ENCODE results near the gene ZNF19. TPM values are rescaled to one million over a fixed set of nuclear protein-coding genes. Genes with fewer than 3 reads are reported as not detected.

The ZNF19 gene
- total RNA-seq, 2 donors from 2014 or later: 3.5 to 3.7 TPM

DNA sequence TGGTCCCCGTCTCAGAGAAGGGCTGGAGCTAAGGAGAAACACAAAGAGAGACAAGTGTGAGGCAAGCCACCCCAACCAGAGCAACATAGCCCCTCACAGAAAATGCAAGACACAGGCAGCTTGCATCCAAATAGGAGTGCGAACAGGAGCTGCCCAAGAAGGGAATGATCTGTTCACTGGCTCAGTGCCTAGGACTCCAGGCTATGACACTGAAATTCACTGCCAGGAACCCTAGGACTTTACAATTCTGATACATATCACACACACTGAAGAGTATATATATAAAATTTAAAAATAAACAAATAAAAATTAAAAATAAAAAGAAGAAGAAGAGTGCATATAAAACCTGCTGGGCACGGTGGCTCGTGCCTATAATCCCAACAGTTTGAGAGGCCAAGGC, 32.3 kb downstream of the ZNF19 start:
- DNase-seq (no peak), ATAC-seq (no peak)
- intact Hi-C loops (cut with DNase I): no loop called here

DNA sequence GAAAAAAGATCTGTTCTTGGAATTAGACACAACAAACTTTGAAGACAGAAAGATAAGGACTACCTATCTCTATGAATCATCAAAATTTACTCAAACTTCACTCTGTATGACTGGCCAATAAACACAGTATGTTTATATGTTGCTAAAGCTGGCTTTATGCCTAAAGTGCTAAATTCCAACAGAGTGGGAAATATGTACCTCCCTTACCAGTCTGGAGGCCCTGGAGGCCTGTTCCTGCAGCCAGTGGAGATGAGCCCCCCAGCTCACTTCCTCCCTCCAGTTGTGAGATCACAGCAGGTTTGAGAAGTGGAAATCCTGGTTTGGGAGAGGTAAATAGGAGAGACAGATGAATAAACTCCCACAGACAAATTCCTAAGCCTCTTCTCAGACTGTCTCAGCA, 36.1 kb downstream of the ZNF19 start:
- DNase-seq (no peak), ATAC-seq (peak in 1 of 2 donors; percentile 32)
- intact Hi-C loops (cut with DNase I): no loop called here

DNA sequence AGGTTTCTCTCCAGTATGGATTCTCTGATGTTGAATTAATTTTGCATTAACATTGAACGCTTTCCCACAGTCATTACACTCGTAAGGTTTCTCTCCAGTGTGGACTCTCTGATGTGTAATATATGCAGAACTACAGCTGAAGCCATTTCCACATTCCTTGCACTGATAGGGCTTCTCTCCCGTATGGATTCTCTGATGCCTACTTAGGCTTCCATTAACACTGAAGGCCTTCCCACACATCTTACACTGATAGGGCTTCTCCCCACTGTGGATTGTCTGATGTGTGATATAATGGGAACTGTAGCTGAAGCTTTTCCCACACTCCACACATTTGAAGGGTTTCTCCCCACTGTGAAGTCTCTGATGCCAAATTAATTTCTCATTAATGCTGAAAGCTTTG, 40.1 kb downstream of the ZNF19 start:
- ATAC-seq (no peak), DNase-seq (no peak)
- intact Hi-C loops (cut with DNase I): no loop called here

DNA sequence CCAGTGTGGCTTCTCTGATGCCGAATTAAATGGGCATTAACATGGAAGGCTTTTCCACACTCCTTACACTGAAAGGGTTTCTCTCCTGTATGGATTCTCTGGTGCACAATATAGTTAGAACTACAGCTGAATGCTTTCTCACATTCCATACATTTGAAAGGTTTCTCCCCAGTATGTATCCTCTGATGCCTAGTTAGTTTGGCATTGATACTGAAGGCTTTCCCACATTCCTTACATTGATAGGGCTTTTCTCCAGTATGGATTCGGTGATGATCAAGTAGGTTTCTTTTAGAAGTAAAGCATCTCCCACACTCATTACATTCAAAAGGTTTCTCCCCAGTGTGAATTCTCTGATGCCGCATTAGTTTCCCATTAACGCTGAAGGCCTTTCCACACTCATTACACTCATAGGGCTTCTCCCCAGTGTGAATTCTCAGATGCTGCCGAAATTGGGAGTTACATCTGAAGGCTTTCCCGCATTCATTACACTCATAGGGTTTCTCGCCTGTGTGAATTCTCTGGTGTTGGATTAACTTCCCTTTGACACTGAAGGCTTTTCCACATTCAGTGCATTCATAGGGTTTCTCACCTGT, 40.8 kb downstream of the ZNF19 start:
- intact Hi-C loops (cut with DNase I): no loop called here
- ATAC-seq (no peak), DNase-seq (no peak)

DNA sequence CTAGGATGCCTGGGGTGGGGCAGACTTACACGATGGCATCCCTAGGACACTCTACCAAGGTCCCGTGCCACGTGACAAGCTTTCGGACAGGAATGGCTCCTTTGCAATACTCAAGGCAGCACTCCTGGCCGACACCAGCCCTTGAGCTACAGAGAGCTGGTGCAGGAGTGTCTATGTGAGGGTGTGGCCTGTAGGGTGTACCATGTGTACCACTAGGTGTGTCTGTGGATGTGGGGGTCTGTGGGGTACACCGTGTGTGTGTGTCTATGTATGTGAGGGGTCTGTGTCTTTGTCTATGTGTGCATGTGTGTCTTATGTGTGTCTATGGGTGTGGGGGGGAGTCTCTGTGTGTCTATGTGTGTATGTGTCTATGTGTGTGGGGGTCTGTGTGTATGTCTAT, 45.4 kb downstream of the ZNF19 start:
- intact Hi-C loops (cut with DNase I): no loop called here
- ATAC-seq (no peak), DNase-seq (no peak)

DNA sequence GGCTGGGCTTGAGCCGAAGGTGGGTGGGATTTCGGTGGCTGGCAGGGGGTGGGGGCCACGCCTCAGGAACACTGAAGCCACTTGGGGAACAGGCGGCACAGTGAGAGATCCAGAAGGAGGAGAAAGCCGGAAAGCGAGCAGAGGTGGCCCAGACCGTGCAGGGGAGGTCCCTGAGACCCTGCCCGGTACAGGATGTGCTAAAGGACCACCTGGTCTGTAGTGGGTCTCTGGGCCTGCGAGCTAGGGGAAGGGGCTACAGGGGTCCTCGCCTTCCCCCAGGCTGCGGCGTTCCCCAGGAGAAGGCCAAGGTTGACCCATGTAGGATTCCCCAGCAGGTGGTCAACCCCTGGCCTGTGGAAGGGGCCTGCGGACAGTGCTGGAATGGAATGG, 47.1 kb downstream of the ZNF19 start, which contains the start of gene TLE7:
TSS of gene TLE7 (minus strand) at position 4 of the 390 bp plus-strand sequence. CDS start 8,730 bp downstream, outside the sequence.
- intact Hi-C loops (cut with DNase I): no loop called here
- DNase-seq (no peak), ATAC-seq (no peak)

DNA sequence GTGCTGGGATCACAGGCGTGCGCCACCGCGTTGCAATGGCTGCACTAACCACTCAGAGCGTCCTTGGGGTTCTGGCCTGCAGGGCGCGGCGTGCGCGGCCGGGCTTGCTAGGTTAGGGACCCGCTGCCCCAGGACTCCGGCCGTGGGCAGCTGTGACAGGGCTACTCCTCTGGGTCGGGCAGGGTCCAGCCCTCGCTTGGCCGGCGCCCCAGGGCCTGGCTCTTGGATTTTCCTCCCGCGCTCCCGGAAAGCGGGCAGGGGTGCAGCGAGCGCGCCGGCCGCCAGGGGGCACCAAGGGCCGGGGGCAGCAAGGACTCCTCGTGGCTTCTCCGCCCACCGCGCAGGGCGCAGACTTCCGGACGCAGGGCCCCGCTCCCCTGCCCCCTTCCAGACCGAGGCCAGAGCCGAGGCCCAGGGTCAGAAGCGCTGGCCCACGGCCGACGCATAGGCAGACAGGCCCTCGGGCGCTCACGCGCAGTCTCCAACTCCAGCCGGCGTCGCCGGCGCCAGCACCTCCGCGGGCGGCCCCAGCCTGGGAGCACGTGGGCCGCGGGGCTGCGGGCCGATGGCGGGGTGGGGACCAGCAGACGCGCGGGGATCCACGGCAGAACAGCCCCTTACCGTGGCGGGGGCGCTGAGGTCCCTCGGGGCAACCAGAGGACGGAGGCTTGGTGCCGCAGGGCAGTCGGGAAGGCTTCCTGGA, 47.6 kb downstream of the ZNF19 start:
- ATAC-seq (no peak), DNase-seq (no peak)
- intact Hi-C loops (cut with DNase I): no loop called here

DNA sequence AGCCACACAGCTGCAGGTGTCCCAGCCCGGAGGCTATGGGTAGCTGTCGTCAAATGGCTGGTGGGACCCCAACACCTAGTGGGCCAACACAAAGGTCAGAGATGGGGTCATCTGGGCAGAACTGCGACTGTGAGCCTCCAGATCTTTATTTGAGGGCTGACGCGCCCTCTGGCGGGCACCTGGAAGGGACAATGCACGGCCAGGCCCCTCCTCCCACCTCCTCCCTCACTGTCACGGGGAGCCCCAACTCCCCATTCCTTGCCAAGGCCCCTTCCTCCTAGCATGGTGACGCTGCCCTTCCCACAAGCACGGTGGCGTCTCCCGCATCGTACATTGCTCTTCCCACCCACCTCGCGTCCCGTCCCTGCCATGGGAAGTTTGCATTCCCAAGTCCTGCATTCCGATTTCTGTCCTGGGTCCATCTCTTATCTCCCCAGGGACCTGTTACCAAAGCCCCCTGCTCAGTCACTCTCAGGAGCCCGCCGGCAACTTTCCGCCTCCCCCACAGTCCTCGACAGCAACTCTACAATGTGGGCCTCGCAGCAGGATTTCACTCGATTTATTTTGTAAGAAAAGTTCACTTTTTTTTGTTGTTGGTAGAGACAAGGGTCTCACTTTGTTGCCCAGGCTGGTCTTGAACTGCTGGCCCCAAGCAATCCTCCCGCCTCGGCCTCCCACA, 48.3 kb downstream of the ZNF19 start:
- no peak for DNase-seq
- ATAC-seq: no peak
- intact Hi-C loops (cut with DNase I): no loop called here

DNA sequence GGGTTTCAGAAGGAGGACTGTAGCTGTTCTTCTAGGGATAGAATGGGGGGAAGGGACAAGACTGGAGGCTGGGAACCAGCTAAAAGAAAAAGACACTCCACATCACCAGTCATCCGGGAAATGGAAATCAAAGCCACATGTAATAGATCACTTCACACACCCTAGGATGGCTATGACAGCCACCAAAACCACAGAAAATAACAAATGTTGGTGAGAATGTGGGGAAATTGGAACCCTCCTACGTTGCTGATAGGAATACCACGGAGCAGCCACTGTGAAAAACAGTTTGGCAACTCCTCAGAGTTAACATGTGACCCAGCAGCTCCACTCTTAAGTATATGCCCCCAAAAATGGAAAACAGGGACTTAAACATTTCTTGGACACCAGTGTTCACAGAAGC, 49.6 kb downstream of the ZNF19 start:
- DNase-seq (no peak), ATAC-seq (no peak)
- intact Hi-C loops (cut with DNase I): no loop called here

DNA sequence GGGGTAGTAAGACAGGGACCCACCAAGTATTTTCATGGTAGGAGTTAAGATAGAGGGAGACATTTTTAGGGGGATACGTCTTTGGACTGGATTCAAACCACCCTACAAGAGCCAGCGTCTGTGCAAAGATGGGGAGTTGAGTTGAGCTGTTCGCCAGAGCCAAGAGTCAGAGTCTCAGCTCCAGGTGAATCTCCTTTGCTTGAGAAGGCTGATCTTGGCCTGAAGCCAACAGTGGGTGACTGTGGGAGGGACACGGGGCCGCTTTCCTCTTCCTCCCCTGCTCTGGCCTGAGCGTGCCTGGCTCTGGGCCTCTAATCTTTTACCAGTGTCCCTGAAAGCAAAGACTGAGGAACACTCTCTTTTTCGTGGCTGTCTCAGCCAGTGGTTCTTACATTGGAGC, 52.7 kb downstream of the ZNF19 start:
- DNase-seq: no peak
- intact Hi-C loops (cut with DNase I): no loop called here
- ATAC-seq: no peak

DNA sequence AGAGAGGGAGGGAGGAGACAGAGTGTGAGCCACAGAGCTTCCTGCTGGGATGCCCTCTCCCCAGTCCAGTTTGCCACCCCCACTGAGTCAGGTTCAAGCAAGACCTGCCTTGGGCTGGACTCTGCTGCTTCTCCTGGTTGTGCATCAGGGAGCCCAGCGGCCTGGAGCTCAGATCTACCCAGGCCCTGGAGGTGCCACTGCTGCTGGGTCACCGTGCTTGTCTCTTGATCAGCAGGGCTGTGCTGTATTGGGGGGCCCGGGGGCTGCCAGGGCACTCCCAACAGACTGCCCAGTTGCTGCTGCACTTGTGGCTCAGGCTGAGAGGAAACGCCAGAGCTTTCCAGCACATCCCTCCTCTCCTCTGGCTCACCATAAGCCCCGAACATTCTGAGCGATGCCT, 56.2 kb downstream of the ZNF19 start:
- ATAC-seq: no peak
- intact Hi-C loops (cut with DNase I): no loop called here
- DNase-seq: no peak

DNA sequence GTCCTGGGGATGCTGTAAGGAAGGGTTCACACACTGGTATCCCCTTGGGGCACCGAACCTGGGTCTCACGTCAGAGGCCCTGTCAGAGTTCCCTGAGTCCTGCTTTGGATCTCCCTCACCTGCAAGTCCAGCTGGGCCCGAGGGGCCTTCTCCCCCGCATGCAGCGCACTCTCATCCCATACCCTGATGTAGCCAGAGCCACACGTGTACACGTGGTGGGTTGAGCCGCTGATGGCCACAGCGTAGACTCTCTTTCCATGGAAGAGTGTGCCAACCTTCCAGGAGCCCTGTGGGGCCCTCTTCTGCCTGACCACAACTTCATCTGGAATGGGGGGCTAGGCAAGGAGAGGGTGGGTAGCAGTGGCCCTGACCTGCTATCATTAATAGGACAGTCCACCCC, 57.1 kb downstream of the ZNF19 start:
- no peak for ATAC-seq
- intact Hi-C loops (cut with DNase I): no loop called here
- DNase-seq: no peak

DNA sequence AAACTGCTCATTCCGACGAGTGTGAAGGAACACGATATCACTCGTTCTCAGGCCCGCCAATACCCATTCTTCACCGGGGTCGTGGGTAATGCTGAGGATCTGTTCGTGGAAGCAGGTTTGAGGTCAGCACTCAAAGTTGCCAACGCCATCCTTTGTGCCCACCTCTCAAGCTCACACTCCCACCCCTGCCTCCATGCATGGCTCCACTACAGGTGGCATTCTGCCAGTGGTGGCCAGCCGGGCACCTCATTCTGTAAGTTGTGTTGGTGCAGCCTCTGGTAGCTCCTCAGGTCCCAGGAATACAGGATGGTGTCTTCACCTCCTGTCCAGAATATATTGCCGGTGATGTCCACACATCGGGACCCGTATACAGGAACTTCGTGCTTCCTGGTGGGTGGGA, 57.9 kb downstream of the ZNF19 start:
- intact Hi-C loops (cut with DNase I): no loop called here
- DNase-seq (no peak), ATAC-seq (no peak)

DNA sequence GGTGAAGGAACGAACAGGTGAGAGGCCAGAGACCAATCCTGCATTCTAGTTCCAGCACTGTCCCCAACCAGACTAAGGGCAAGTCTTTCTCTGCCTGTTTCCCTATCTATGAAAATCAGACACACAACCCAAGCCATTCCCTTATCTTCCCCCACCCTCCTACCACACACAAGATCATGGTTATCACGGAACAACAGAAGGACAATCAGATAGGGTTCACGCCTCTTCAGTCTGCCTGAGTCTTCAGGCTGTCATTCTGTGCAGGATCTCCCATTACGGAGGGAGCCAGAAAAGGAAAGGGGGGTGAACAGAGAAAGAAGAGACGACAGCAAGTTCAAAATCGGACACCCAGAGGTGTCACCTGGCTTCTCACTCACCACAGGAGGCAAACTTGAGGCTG, 58.4 kb downstream of the ZNF19 start:
- DNase-seq (no peak), ATAC-seq (no peak)
- intact Hi-C loops (cut with DNase I): no loop called here

DNA sequence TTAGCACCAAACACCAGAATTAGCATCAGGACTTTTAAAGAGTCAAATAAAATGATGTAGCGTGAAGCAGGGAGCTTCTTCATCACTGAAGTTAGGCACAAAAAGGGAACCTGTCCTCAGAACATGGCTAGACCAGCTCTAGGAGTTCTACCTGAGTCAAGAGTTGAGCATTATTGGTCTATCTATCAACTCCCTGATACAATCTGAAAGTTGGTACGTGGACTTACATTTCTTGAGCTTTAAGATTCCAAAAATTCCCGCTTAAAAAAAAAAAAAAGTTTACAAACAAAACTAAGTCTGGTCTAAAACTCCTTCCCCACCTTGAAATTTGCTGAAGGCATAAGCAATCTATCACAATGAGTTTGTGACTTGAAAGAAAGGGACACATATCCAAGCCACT, 59.5 kb downstream of the ZNF19 start:
- ATAC-seq (no peak), DNase-seq (no peak)
- intact Hi-C loops (cut with DNase I): no loop called here

DNA sequence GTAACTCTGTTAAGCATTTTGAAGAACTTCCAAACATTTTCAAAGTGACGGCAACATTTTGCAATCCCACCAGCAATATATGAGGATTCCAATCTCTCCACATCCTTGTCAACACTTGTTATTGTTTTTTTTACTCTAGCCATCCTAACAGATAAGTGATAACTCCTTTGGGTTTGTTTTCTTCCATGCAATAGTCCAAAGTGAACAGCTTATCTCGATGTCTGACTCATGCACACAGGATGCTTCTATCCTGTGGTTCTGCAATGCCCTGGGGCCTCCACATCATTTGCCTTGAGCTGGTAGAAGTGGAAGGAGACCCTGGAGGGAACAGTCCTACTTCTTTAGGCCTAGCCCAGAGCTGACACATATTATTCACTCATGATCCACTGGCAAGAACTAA, 60.2 kb downstream of the ZNF19 start:
- no peak for ATAC-seq
- intact Hi-C loops (cut with DNase I): no loop called here
- no peak for DNase-seq

DNA sequence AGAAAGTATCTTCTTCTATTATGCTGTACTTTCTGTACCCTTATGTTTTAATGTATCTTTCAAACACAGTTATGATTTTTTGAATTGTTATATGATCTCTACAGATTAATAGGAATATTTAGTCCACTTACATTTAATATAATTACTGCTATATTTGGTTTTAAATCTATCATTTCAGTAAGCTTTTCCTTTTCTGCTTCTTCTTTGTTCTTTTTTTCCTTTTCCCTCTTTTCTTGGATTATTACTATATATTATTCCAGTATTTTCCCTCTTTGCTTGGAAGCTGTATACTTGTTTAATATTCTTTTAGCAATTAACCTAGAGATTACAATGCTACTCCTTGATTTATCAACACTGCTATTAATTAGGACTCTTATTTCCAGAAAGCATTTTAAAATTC, 60.7 kb downstream of the ZNF19 start:
- no peak for ATAC-seq
- intact Hi-C loops (cut with DNase I): no loop called here
- no peak for DNase-seq

DNA sequence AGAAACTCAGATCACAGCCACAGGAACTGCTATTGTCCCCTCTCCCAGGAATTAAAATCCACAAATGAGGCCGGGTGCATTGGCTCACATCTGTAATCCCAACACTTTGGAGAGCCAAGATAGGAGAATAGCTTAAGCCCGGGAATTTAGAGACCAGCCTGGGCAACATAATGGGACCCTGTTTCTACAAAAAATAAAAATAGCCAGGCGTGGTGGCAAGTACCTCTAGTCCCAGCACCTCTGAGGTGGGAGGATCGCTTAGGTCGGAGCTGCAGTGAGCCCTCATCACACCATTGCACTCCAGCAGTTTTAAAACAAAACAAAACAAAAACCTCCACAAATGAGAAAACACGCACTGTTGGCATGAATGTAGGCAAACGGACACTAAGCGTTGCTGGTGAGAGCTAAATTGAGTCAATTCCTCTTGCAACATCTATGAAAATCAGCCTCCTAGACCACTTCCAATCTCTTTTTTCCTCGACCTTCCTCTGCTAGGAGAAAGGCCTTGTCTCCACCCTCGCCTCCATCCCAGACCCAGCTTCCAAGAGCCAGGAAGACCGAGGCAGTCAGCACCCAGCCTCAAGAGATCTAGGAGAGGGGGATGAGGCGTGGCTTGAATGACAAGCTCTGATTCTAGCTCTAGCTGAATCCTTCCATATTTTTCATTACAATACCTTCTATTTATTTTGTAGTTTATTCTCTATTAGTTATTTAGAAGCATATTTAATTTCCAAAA, 62.1 kb downstream of the ZNF19 start:
- ATAC-seq (no peak), DNase-seq (no peak)
- intact Hi-C loops (cut with DNase I): no loop called here

DNA sequence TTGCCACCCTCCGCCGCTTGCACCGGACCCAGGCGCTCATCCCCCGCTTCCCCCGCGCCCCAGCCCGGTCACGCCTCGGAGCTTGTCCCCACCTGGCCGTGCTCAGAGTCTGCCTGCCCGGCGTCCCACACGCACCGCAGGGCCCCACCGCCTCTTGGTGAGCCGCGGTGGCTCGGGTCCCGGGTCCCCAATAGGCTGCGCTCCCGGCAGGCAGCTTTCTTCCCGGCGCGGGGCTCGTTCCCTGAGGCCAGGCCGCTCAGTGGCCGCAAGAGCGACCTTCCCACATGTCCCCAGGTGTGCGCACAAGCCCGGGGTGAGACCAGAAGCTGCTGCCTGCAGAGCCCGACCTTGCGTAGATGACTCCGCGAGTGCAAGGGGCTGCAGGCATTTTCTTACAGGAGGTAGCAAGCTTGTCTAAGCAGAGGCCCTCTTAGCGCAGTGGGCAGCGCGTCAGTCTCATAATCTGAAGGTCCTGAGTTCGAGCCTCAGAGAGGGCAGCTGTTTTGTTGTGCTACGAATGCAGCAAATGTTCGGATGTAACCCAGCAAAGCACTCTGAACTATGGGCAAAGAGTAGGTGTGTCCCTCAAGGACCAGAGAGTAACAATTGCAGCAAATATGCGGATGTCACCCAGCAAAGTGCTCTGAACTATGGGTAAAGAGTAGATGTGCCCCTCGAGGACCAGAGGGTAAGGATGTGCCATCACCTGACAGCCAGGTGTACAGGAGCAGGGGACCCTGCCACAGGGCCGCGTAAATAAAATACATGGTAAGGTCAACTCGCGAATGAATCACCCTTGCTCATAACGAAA, 62.9 kb downstream of the ZNF19 start:
- no peak for DNase-seq
- ATAC-seq: peak in 1 of 2 donors; percentile 71
- intact Hi-C loops (cut with DNase I): no loop called here

DNA sequence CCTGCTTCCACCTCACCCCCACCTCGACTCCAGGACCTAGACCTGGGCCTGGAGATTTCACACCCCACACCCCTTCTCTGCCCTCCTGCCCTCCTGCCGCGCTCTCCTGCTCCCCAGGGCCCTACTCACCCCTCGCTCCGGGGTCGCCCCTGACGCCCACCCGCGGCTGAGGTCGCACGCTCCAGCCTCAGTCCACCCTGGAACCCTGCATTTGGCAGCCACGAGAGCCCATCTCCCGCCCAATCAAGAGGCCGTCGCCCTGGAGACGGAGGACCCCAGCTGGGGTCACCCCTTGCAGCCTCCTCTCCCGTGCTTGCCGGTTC, 63.4 kb downstream of the ZNF19 start:
- ATAC-seq (no peak), DNase-seq (no peak)
- intact Hi-C loops (cut with DNase I): no loop called here

Data from left cardiac atrium (tissue), 4 donors.